G401 (cell line): Measurements from ENCODE around the gene SRCAP. TPM values are rescaled to one million over a fixed set of nuclear protein-coding genes. Genes with fewer than 3 reads are reported as not detected.

ENCODE experiments used
- DNase-seq: peaks from one replicate; pipeline ENCODE4 v3.0.0-alpha.2; 2015; ENCODE audit warnings: low spot score
- in situ Hi-C: cut with HindIII; loops from 2 replicates; pipeline ENCODE4 v1.10.0; 2016; ENCODE audit warnings: low sequenced_read_pairs, mixed read lengths
- total RNA-seq: library from RNA; depleted of rRNA; stranded (reverse); fragments of >200 nt; shearing (Covaris generic); gene quantifications from 2 replicates; pipeline ENCODE4 v1.2.3, GENCODE V29; 2014

SRCAP gene
- total RNA-seq, 1 experiment from 2014 or later = 4.1 TPM

GRCh38 chr16:30662449-30662848 is 36.5 kb upstream of the SRCAP start:
- in situ Hi-C loops = no loop called here
- DNase-seq = no peak

DNA sequence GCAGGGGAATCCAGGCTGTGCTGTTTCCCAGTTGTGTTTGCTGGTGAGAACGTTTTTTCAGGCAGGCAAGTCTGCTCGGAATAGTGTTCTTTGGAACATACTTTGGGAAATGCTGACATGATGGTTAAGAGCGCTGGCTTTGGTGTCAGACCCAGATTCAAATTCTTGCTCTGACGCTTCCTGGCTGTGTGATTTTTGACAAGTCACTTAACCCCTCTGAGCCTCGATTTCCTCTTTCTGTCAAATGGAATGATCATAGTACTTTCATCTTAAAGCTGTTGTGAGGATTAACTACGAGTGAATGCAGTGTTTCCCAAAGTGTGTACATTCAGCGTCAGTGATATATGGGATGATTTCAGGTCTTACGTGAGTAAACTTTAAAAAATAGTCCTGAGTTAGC is 35.9 kb upstream of the SRCAP start:
- DNase-seq = no peak
- in situ Hi-C loops = no loop called here

GRCh38 chr16:30663820-30664219 is 35.2 kb upstream of the SRCAP start:
- in situ Hi-C loops = no loop called here
- no peak for DNase-seq

DNA sequence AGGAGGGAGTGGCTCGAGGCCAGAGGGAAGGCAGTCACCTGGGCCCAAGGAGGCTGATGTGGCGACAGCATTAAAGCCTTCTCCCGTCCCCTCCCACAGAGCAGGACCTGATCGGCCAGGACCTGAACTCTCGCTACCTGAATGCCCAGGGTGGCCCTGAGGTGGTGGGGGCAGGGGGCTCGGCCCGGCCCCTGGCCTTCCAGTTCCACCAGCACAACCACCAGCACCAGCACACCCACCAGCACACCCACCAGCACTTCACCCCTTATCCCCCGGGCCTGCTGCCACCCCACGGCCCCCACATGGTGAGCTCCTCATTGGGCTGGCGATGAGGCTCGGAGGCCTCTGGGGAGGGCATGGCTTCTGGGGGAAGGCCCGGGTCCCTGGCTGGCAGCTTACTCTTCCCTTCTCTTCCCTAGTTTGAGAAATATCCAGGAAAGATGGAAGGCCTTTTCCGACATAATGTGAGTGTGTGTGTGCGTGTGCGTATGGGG is 34.3 kb upstream of the SRCAP start:
- in situ Hi-C loops = no loop called here

GRCh38 chr16:30665155-30665829 is 33.7 kb upstream of the SRCAP start:
- DNase-seq = no peak
- in situ Hi-C loops = no loop called here

More for the DNA sequence above, 34.3 kb upstream of the SRCAP start:
- no peak for DNase-seq

- no peak for DNase-seq
- in situ Hi-C loops = no loop called here
These were observed 33.2 kb upstream of the SRCAP start for GRCh38 chr16:30665830-30666190.

DNA sequence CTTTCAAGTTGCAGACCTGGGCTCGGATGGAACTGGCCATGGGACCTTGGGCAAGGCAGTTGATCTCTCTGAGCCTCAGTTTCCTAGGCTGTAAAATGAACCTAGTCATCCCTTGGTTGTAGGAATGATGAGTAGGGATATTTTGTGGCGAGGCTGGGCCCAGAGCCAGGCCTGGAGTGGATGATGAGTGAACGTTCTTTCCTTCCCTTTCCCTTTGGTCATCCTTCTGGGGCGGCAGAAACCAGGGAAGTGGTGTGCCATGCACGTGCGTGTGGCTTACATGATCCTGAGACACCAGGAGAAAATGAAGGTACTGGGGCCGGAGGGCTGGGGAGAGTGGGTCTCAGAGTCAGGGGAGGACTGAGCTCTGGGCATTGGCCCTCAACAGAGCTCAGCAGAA is 32.3 kb upstream of the SRCAP start:
- in situ Hi-C loops = no loop called here
- no peak for DNase-seq

GRCh38 chr16:30667361-30667905 is 31.5 kb upstream of the SRCAP start:
- in situ Hi-C loops = no loop called here
- DNase-seq = no peak

DNA sequence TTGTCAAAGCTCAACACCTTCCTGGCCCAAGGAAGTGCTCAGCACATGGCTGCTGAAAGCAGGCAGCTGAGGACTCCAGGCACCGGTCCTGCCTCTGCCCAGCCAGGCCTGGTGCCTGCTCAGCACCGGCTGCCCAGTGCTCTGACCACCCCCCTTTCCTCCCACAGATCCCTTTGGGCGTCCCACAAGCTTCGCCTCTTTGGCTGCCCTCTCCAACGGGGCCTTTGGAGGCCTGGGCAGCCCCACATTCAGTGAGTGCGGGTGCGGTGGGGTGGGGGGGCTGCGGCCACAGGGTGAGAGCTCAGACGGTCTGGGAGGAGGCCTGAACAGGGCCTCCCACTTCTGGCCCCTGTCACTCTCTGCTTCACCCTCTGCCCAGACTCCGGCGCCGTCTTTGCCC is 30.6 kb upstream of the SRCAP start:
- no peak for DNase-seq
- in situ Hi-C loops = no loop called here

DNA sequence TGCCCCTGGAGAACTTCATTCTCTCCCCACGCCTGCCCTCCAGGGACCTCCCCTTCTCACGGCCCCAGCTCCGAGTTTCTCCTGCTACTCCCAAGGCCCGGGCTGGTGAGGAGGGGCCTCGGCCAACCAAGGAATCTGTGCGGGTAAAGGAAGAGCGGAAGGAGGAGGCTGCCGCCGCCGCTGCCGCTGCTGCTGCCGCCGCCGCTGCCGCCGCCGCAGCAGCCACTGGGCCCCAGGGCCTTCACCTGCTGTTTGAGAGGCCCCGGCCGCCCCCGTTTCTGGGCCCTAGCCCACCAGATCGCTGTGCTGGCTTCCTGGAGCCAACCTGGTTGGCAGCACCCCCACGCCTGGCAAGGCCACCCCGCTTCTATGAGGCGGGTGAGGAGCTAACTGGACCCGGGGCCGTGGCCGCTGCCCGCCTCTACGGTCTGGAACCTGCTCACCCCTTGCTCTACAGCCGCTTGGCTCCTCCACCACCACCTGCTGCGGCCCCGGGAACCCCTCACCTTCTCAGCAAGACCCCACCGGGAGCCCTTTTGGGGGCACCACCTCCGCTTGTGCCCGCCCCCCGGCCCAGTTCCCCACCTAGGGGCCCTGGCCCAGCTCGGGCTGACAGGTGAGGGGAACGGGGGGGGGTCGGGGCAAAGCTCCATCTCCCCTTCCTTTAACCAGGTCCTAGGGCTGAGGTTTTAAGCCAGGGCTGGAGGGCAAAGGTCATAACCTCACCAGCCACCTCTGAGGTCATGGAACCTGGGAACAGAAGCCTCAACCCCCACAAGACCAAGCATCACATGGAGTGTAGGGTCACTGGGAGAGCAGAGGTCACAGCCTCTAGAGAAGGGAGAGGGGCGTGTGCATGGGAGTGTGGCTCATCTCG is 29.7 kb upstream of the SRCAP start:
- in situ Hi-C loops = no loop called here
- DNase-seq = no peak

- in situ Hi-C loops = no loop called here
- no peak for DNase-seq
These were observed 28.8 kb upstream of the SRCAP start for GRCh38 chr16:30669903-30670824.

DNA sequence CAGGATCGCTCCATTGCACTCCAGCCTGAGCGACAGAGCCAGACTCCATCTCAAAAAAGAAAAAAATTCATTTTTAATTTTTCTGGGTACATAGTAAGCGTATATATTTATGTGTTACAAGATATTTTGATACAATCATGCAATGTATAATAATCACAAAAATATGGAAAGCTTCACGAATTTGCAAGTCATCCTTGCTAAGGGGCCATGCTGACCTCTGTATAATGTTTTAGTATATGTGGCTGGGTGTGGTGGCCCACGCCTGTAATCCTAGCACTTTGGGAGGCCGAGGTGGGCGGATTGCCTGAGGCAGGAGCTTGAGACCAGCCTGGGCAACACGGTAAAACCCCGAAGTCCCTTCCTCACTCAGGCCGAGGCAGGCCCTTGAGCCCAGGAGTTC is 23.8 kb upstream of the SRCAP start:
- DNase-seq = no peak
- in situ Hi-C loops = no loop called here

DNA sequence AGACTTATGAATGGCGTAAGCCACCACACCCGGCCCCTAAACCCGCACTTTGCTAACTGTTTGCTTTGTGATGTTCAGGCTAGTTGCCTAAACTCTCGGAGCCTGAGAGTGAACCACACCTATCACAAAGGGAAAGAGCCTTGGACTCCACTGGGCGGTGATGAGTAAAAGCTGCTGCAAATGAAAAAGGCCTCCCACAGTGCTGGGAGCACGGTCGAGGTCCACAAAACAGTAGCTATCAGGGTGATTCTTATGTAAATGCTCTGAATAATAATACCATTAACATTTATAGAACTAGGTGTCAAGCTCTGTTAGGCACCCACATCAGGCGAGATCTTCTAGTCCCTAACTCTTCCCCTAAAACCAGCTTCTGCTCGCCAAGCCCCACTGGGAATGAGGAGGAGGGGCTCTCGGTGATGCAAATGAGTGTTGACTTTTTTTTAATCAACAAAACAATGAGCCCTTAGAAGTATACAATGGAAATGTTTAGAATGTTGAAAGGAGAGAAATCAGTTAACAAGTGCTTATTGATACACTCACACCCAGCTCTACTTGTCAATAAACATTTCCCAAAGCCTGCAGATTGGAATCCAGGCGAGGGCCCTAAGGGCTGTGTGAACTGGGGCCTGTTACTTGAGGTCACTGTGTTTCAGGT is 20.9 kb upstream of the SRCAP start:
- in situ Hi-C loops = no loop called here
- no peak for DNase-seq

DNA sequence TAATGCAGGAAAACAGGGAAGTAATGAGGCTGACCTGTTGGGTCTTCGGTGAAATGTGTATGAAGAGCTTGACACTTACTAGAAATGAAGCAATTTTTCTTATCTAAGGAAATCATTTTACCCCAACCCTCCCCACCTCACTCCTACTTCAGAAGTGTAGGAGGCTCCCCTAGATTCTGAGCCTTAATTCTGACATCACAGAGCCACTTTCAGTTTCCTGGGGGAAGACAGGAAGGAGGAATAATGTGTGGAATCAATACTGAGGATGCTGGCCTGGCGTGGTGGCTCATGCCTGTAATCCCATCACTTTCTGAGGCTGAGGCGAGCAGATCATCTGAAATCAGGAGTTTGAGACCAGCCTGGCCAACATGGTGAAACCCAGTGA is 20.4 kb upstream of the SRCAP start:
- DNase-seq = no peak
- in situ Hi-C loops = no loop called here

GRCh38 chr16:30680326-30680725 is 18.6 kb upstream of the SRCAP start:
- in situ Hi-C loops = no loop called here
- DNase-seq = no peak

- DNase-seq = no peak
- in situ Hi-C loops = no loop called here
These were observed 10.3 kb upstream of the SRCAP start for GRCh38 chr16:30688701-30689100.

GRCh38 chr16:30691907-30692306 is 7.1 kb upstream of the SRCAP start:
- DNase-seq = no peak
- in situ Hi-C loops = loop anchor here (5.0 kb wide), 1 partner anchor 60 kb away; no protein-coding TSS in a partner anchor

DNA sequence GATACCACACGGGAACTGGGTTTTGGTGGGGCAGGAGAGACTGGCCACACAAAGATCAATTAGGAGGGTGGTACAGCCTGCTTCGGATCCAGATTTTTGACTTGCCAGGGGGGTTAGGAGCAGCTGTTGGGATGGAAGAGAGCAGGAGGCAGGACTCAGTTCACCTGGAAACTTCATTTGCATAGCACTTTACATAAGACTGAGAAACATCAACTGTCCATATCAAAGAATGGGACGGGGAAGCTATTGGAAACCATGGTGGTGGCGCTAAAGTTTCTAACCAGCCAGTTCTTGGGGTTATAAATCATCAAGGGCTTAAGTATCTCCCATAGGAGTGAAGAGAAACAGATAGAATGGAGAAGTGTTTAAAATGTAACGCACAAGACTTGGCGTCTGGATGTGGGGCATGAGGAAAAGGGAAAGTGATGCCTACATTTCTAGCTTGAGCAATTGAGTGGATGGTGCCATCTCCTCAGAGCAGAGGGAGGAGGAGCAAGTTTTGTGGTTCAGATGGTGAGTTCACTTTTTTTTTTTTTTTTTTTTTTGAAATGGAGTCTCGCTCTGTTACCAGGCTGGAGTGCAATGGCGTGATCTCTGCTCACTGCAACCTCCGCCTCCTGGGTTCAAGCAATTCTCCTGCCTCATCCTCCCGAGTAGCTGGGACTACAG is 6.4 kb upstream of the SRCAP start:
- DNase-seq = no peak
- in situ Hi-C loops = loop anchor here (5.0 kb wide), 1 partner anchor 60 kb away; no protein-coding TSS in a partner anchor
